ENCODE measurements around the gene INPP5D. TPM values are rescaled to one million over a fixed set of nuclear protein-coding genes. Genes with fewer than 3 reads are reported as not detected.

INPP5D gene
- total RNA-seq, 2 donors from 2014 or later = 6.5 to 7.1 TPM

DNA sequence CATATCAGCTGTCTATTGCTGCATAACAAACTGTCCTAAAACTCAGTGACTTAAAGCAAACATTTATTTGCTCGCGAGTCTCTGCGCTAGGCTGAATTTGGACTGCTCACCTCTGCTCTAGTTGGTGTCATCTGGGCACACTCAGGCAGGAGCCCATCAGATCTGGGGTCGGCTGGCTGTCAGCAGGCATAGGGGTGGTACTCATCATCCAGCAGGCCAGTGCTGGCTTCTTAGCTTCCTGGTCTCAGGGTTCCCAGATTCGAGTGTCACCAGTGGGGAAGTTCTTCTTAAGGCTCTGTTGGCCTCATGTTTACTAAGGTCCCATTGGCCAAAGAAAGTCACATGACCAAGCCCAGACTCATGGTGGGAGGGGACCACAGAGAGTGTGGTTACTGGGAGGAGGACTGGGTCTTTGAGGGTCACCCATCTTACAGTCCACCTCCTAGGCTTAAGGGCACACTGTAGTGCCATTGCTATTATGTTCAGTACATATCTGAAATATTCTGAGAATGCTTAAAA, 119.8 kb downstream of the INPP5D start:
- Histone ChIP-seq H3K9me3 (no peaks in the 10 kb centered on the region), H3K4me1 (no peaks in the 10 kb centered on the region), H3K4me3 (no peak overlapping the region), H3K27me3 (no peaks in the 10 kb centered on the region), H3K36me3 (no peaks in the 10 kb centered on the region), H3K27ac (no peak overlapping the region), H3K9ac (ENCODE audit: low read depth in 2 of 2, low read length in 2 of 2) (no peak overlapping the region)
- intact Hi-C loops (cut with DNase I) = no loop called here
- TF ChIP-seq, protein P1, sequence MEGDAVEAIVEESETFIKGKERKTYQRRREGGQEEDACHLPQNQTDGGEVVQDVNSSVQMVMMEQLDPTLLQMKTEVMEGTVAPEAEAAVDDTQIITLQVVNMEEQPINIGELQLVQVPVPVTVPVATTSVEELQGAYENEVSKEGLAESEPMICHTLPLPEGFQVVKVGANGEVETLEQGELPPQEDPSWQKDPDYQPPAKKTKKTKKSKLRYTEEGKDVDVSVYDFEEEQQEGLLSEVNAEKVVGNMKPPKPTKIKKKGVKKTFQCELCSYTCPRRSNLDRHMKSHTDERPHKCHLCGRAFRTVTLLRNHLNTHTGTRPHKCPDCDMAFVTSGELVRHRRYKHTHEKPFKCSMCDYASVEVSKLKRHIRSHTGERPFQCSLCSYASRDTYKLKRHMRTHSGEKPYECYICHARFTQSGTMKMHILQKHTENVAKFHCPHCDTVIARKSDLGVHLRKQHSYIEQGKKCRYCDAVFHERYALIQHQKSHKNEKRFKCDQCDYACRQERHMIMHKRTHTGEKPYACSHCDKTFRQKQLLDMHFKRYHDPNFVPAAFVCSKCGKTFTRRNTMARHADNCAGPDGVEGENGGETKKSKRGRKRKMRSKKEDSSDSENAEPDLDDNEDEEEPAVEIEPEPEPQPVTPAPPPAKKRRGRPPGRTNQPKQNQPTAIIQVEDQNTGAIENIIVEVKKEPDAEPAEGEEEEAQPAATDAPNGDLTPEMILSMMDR (IDR thresholded peaks at IDR 0.05) = no peak
- DNase-seq = no peak

DNA sequence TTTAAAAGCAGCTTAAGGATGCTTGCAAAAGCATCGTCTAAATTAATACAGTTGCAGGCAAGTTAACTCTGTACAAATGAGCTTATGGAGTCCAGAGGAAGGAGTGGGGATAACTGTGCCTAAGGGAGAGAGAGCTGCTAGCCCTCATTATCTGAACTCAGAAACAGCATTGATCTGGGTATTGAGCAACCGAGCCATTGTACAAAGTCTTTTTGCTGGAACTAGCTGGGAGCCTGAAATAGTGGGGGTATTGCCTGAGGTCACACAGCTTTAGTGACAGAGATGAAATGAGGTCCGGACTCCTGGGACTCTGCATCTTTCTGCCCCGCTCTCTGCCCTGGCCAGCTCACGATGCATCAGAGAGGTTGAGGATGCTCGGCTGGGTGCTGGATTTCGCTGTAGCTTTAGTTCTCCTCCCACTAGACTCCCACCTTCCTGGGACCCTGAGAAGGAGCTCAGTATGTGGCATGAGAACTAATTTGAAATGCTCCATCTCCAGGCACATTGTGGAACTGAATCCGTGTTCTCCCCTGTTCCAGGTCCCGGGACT, 123.8 kb downstream of the INPP5D start:
- TF ChIP-seq, protein P1 (IDR thresholded peaks at IDR 0.05) = no peak
- Histone ChIP-seq H3K9ac (ENCODE audit: low read depth in 2 of 2, low read length in 2 of 2) (no peak overlapping the region), H3K36me3 (no peaks in the 10 kb centered on the region), H3K4me3 (no peak overlapping the region), H3K9me3 (no peaks in the 10 kb centered on the region), H3K4me1 (no peaks in the 10 kb centered on the region), H3K27me3 (no peaks in the 10 kb centered on the region), H3K27ac (no peak overlapping the region)
- intact Hi-C loops (cut with DNase I) = no loop called here
- DNase-seq = no peak

DNA sequence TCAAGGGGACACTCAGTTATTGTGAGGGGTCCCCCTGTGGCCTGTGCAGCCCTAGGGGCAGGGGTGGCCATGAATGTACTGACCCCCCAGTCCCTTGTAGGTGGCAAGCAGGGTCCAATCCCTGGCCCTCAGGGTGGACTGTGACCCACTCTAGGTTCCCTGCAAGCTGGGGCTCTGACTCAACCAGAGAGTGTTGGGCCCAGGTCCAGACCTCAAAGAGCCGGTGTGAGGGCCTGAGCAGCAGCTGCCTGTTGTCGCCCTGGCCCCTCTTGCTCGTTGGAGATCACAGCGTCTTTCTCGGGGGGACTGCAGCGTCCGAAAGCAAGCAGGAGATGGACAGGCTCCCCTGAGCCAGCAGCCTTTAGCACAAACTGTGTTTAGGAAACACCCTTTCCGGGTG, 124.5 kb downstream of the INPP5D start:
- Histone ChIP-seq H3K4me3 (no peak overlapping the region), H3K4me1 (no peaks in the 10 kb centered on the region), H3K9me3 (no peaks in the 10 kb centered on the region), H3K27ac (no peak overlapping the region), H3K9ac (ENCODE audit: low read depth in 2 of 2, low read length in 2 of 2) (no peak overlapping the region), H3K36me3 (no peaks in the 10 kb centered on the region), H3K27me3 (no peaks in the 10 kb centered on the region)
- no peak for DNase-seq
- intact Hi-C loops (cut with DNase I) = no loop called here
- TF ChIP-seq, protein P1 (IDR thresholded peaks at IDR 0.05) = no peak

DNA sequence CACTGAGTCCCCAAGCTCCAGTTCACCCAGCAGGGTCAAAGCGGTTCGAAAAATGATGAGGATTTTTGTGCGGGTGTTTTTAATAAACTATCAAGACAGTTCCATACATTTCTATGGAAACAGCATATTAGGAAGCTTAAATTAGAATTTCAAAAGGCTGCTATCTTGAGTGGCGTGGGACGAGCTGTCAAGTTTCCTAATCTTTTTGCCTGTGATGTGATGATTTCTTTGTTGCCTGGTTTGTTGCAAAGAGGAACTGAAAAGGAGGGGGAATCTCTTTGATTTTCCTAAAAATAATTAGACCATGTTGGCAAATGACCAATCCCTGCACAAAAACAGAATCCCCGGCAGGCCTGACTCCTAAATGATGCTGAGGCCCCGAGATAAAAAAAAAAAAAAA, 125.2 kb downstream of the INPP5D start:
- Histone ChIP-seq H3K27me3 (no peaks in the 10 kb centered on the region), H3K27ac (no peak overlapping the region), H3K9ac (ENCODE audit: low read depth in 2 of 2, low read length in 2 of 2) (no peak overlapping the region), H3K4me1 (no peaks in the 10 kb centered on the region), H3K36me3 (no peaks in the 10 kb centered on the region), H3K4me3 (no peak overlapping the region), H3K9me3 (no peaks in the 10 kb centered on the region)
- DNase-seq = no peak
- TF ChIP-seq, protein P1 (IDR thresholded peaks at IDR 0.05) = no peak
- intact Hi-C loops (cut with DNase I) = no loop called here

DNA sequence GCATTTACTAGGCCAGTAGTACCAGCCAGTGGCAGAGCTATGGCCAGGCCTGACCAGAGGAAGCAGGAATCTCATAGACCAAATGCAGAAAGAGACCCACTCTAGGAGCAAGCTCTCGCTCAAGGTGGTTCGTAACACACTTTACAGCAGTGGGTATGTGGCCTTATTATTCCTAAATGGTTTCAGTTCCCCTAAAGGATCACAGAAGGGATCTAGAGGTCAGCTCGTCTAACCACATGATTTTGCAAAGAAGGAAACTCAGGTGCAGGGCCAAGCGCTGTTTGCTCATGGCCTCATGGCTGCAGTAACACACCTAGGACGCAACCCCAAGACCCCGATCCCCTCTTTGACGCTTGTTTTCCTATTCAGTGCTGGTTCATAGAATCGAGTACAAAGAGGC, 125.8 kb downstream of the INPP5D start:
- Histone ChIP-seq H3K9me3 (no peaks in the 10 kb centered on the region), H3K27ac (no peak overlapping the region), H3K9ac (ENCODE audit: low read depth in 2 of 2, low read length in 2 of 2) (no peak overlapping the region), H3K4me1 (no peaks in the 10 kb centered on the region), H3K36me3 (no peaks in the 10 kb centered on the region), H3K27me3 (no peaks in the 10 kb centered on the region), H3K4me3 (no peak overlapping the region)
- DNase-seq = no peak
- intact Hi-C loops (cut with DNase I) = no loop called here
- TF ChIP-seq, protein P1 (IDR thresholded peaks at IDR 0.05) = no peak
